ENCODE results near the gene POLH. TPM values are rescaled to one million over a fixed set of nuclear protein-coding genes. Genes with fewer than 3 reads are reported as not detected.

POLH gene
- total and polyA plus RNA-seq, 2 of the 4 experiments (the other 2 are of a cell fraction): 13.3 to 26.0 TPM

DNA sequence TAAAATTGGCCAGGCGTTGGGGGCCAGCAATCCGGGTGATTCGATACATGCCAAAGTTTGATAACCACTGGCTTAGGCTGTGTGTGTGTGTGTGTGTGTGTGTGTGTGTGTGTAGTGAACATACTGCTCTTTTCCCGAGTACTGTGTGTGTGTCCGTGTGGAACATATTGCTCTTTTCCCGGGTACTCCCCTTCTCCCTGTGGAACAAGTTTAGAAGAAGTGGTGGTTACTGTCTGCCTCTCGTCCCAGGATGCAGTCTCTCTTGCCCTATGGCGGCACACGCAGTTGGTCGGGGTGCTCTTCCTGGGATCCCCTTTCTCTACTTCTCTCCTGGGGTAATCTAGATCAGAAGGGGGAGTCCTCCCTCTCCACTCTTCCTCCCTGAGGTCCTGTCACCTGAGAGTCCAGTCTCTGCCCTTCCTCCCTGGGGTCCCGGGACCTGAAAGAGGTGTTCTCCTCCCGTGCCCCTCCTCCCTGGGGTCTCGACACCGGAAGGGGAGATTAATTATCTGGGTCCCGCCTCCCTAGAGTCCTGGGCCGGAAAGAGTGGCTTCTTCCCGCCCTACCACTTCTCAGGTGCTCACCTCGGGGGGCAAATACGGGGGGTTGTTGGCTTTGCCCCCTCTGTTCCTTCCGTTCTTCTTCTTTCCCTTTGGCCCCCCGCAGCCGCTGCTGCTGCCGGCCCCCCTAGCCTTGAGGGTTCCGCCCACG lies 52.6 kb downstream of the POLH start:
- peak overlapping the region; percentile 85 for H4K91ac ChIP-seq (ENCODE audit: insufficient read depth, low read depth, low read length)
- peaks cover 24% of the 10 kb centered on the region for H3K9me1 ChIP-seq (ENCODE audit: insufficient read depth, low read length)
- peak overlapping the region; percentile 96 for H3K4me2 ChIP-seq (ENCODE audit: low read depth, low read length)
- H4K5ac ChIP-seq (ENCODE audit: low read depth, low read length): peak overlapping the region; percentile 66
- ATAC-seq (ENCODE audit: low read depth) (peak; percentile 22), DNase-seq (peak; percentile 34)
- CTCF ChIA-PET: no interaction called here
- dilution Hi-C loops (cut with HindIII; ENCODE audit: low sequenced_read_pairs, unreplicated experiment): no loop called here
- H2BK5ac ChIP-seq (ENCODE audit: low read depth, low read length, poor library complexity, severe bottlenecking): peak overlapping the region; percentile 85
- H2BK20ac ChIP-seq (ENCODE audit: low read depth, low read length): peak overlapping the region; percentile 70; the same call in 1 of the 2 replicates
- peak overlapping the region; percentile 85 for H3K4me3 ChIP-seq (ENCODE audit: insufficient read depth, low read depth, low read length)
- peaks cover 27% of the 10 kb centered on the region for H3K36me3 ChIP-seq (ENCODE audit: control insufficient read depth, insufficient read depth, low read length)
- in situ Hi-C loops (cut with MboI; ENCODE audit: low sequenced_read_pairs): no loop called here
- TF ChIP-seq FOS (IDR thresholded peaks at IDR 0.05; ENCODE audit: low read depth, low read length): no peak
- peak; percentile 29; the same call in 1 of the 2 replicates for TF ChIP-seq POLR2A (IDR thresholded peaks at IDR 0.05; ENCODE audit: low read depth, low read length)
- TF ChIP-seq CHD1 (IDR thresholded peaks at IDR 0.05; ENCODE audit: low read depth, low read length): peak; percentile 21; the same call in 1 of the 2 replicates
- intact Hi-C loops (cut with micrococcal nuclease): loop anchor here (5.0 kb wide), 1 partner anchor 144 kb away; the partner anchor contains the start of gene VEGFA
- TSS peak; percentile 27 for BruUV-seq (replicated peaks)
- peak overlapping the region; percentile 62 for H3K18ac ChIP-seq (ENCODE audit: low read depth, low read length)
- peak overlapping the region; percentile 96 for H3K4ac ChIP-seq (ENCODE audit: low read depth, low read length)
- H2AFZ ChIP-seq (replicated peaks; ENCODE audit: low read length, poor library complexity): peak overlapping the region; percentile 67
- H2BK15ac ChIP-seq (ENCODE audit: low read depth, low read length): peak overlapping the region; percentile 85; the same call in 1 of the 3 replicates
- H3K14ac ChIP-seq (replicated peaks; ENCODE audit: low read depth, low read length): peak overlapping the region; percentile 99
- no peaks in the 10 kb centered on the region for H4K20me1 ChIP-seq (ENCODE audit: insufficient read depth, low read length)
- H2AK9ac ChIP-seq (replicated peaks; ENCODE audit: low read depth, low read length, poor library complexity): peak overlapping the region; percentile 92
- peak overlapping the region; percentile 98 for H3K27ac ChIP-seq (ENCODE audit: insufficient read depth, low read length)
- H3K79me1 ChIP-seq (ENCODE audit: low read depth in 1 of 2, low read length in 2 of 2): peaks cover 31 to 51% of the 10 kb centered on the region in 2 experiments
- no peaks in the 10 kb centered on the region for H3K9me3 ChIP-seq (ENCODE audit: control insufficient read depth, insufficient read depth, low read length)
- H3K56ac ChIP-seq (ENCODE audit: extremely low read depth, insufficient read depth, low read length): peak overlapping the region; percentile 93
- H3K4me1 ChIP-seq (ENCODE audit: control insufficient read depth, insufficient read depth, low read length): peaks cover 8% of the 10 kb centered on the region
- H2AK5ac ChIP-seq (ENCODE audit: low read depth, low read length): peak overlapping the region; percentile 99
- H3K23ac ChIP-seq (ENCODE audit: low read depth, low read length): peak overlapping the region; percentile 99
- no peaks in the 10 kb centered on the region for H3K27me3 ChIP-seq (ENCODE audit: control insufficient read depth, insufficient read depth, low read length)
- POLR2A ChIA-PET (ENCODE audit: unreplicated experiment): interaction anchor here (1.0 kb wide), 1 partner anchor 15 kb away, joined by 3 read pairs; no protein-coding TSS in a partner anchor
- H4K8ac ChIP-seq (ENCODE audit: low read depth in 2 of 2, low read length in 2 of 2): peak overlapping the region; percentile 61 to 95
- H3K9ac ChIP-seq (ENCODE audit: low read depth, low read length): peak overlapping the region; percentile 99
- H2BK120ac ChIP-seq (ENCODE audit: low read depth, low read length): peak overlapping the region; percentile 69
- WGBS, 2 experiments (ENCODE audit: extremely low coverage in 2 of 2, insufficient read length in 1 of 2): 0% methylated on average over 3 of the region's 25 CpGs; no CpG with 5 or more reads in 1 of the 2 experiments
